ENCODE data around the gene UPK1A. TPM values are rescaled to one million over a fixed set of nuclear protein-coding genes. Genes with fewer than 3 reads are reported as not detected.

Gene UPK1A
- total RNA-seq, 1 experiment from 2014 or later: 0.69 TPM

GRCh38 chr19:35669974-35670373 is 3.7 kb downstream of the UPK1A start:
- H4K20me1 ChIP-seq (ENCODE audit: insufficient read depth): no peaks in the 10 kb centered on the region
- peaks cover 2 to 17% of the 10 kb centered on the region in 2 experiments; a peak in 2 of 4 replicates for H3K4me1 ChIP-seq (ENCODE audit: control insufficient read depth in 1 of 2, insufficient read depth in 2 of 2, low read length in 2 of 2)
- no peak overlapping the region for H3K27ac ChIP-seq (ENCODE audit: low read depth, low read length)
- RAD21 ChIA-PET (ENCODE audit: low non-redundant PET in 1 of 2, low total read pairs in 2 of 2, uncharacterized antibody in 2 of 2, unreplicated experiment in 2 of 2): no interaction called here
- H3K9me3 ChIP-seq (ENCODE audit: control insufficient read depth in 1 of 2, insufficient read depth in 1 of 2, low read depth in 1 of 2, low read length in 2 of 2): no peaks in the 10 kb centered on the region
- H3K4me3 ChIP-seq (replicated peaks in 1 of 2; ENCODE audit: low read depth in 1 of 2, low read length in 2 of 2): no peak overlapping the region
- POLR2A ChIA-PET: no interaction called here
- ATAC-seq (no peak), DNase-seq (ENCODE audit: low read depth, low spot score) (no peak)
- no peak overlapping the region for H2AFZ ChIP-seq (ENCODE audit: low read depth, low read length, poor library complexity, severe bottlenecking)
- H3K9me2 ChIP-seq (ENCODE audit: insufficient read depth): no peaks in the 10 kb centered on the region
- no peaks in the 10 kb centered on the region for H3K36me3 ChIP-seq (ENCODE audit: control insufficient read depth in 1 of 2, insufficient read depth in 2 of 2, low read length in 2 of 2)
- intact Hi-C loops (cut with micrococcal nuclease): no loop called here
- TF ChIP-seq ZNF274 (IDR thresholded peaks at IDR 0.05; ENCODE audit: low read depth, low read length): no peak
- no peak for TF ChIP-seq ZFX (IDR thresholded peaks at IDR 0.05)
- H3K4me2 ChIP-seq (ENCODE audit: low read length): no peak overlapping the region
- peaks cover 5% of the 10 kb centered on the region; the same call in 1 of the 2 replicates for H3K27me3 ChIP-seq (ENCODE audit: insufficient read depth, low read length)
- H3K9ac ChIP-seq (ENCODE audit: low read length): no peak overlapping the region
- CTCF ChIA-PET: no interaction called here
- BruUV-seq (replicated peaks): no TSS peak
- H3K79me2 ChIP-seq (ENCODE audit: insufficient read depth, low read length): no peaks in the 10 kb centered on the region

GRCh38 chr19:35670686-35671085 is 4.4 kb downstream of the UPK1A start:
- Histone ChIP-seq H3K4me2 (ENCODE audit: low read length) (no peak overlapping the region), H3K9me3 (ENCODE audit: control insufficient read depth in 1 of 2, insufficient read depth in 1 of 2, low read depth in 1 of 2, low read length in 2 of 2) (no peaks in the 10 kb centered on the region), H3K27ac (ENCODE audit: low read depth, low read length) (no peak overlapping the region), H3K27me3 (ENCODE audit: insufficient read depth, low read length) (peaks cover 5% of the 10 kb centered on the region; the same call in 1 of the 2 replicates), H3K36me3 (ENCODE audit: control insufficient read depth in 1 of 2, insufficient read depth in 2 of 2, low read length in 2 of 2) (no peaks in the 10 kb centered on the region), H3K4me3 (replicated peaks in 1 of 2; ENCODE audit: low read depth in 1 of 2, low read length in 2 of 2) (no peak overlapping the region), H4K20me1 (ENCODE audit: insufficient read depth) (no peaks in the 10 kb centered on the region), H3K4me1 (ENCODE audit: control insufficient read depth in 1 of 2, insufficient read depth in 2 of 2, low read length in 2 of 2) (peaks cover 2 to 17% of the 10 kb centered on the region in 2 experiments; a peak in 2 of 4 replicates), H3K9me2 (ENCODE audit: insufficient read depth) (no peaks in the 10 kb centered on the region), H3K79me2 (ENCODE audit: insufficient read depth, low read length) (no peaks in the 10 kb centered on the region), H3K9ac (ENCODE audit: low read length) (no peak overlapping the region), H2AFZ (ENCODE audit: low read depth, low read length, poor library complexity, severe bottlenecking) (no peak overlapping the region)
- BruUV-seq (replicated peaks): no TSS peak
- POLR2A ChIA-PET: interaction anchor here (0.7 kb wide), 1 partner anchor 23 kb away, joined by 4 read pairs; the partner anchor contains the start of gene COX6B1
- no peak for TF ChIP-seq RAD21 (IDR thresholded peaks at IDR 0.05; ENCODE audit: low read depth)
- no peak for TF ChIP-seq FOSL1 (IDR thresholded peaks at IDR 0.05; ENCODE audit: low read depth)
- TF ChIP-seq SIN3A (IDR thresholded peaks at IDR 0.05; ENCODE audit: low read depth): no peak
- CTCF ChIA-PET: no interaction called here
- intact Hi-C loops (cut with micrococcal nuclease): no loop called here
- DNase-seq (ENCODE audit: low read depth, low spot score): no peak
- no peak for ATAC-seq
- RAD21 ChIA-PET (ENCODE audit: low non-redundant PET in 1 of 2, low total read pairs in 2 of 2, uncharacterized antibody in 2 of 2, unreplicated experiment in 2 of 2): no interaction called here

Data from HCT116 (cell line).